EH (cell line): Measurements from ENCODE around the gene RBMS3.

Experiments used
- DNase-seq: peaks from one replicate; pipeline ENCODE4 v3.0.0-alpha.2; 2015; ENCODE audit warnings: low read depth

RBMS3 gene

DNA sequence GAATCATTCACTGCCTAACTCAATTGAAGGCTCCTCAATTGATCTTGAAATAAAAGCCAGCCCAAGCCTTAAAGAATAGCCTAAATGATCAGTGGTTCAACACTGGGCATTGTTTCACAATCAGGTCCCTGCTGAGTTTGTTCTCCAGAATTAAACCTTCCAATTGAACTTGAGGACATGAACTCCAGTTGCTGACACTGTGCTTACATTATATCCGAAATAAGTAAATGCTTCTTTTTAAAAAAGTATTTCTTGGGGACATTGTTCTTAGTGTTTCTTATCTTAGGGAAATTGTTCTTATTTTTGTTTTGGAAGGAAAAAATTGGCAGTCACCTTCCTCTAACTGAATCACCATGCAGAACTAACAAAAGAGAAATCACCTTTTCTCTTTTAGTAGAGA, 450.2 kb downstream of the RBMS3 start:
- no peak for DNase-seq

DNA sequence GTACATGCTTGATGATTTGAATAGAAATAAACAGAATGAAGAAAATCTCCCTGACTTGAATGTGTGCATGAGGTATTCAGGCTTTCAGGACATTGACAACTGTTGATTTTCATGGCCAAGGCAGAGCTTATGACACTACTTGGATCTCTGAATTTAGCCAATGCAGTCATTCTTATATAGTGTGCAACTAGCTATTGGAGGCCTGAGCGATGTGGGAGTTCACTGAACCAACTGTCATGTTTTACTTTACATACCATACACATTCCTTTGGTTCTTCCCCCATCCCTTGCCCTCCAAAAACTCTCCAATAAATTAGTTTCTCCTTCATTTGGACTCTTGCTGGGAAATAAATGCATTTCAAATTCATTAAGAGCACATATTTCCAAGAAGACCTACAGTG, 460.4 kb downstream of the RBMS3 start:
- DNase-seq = peak; percentile 26

DNA sequence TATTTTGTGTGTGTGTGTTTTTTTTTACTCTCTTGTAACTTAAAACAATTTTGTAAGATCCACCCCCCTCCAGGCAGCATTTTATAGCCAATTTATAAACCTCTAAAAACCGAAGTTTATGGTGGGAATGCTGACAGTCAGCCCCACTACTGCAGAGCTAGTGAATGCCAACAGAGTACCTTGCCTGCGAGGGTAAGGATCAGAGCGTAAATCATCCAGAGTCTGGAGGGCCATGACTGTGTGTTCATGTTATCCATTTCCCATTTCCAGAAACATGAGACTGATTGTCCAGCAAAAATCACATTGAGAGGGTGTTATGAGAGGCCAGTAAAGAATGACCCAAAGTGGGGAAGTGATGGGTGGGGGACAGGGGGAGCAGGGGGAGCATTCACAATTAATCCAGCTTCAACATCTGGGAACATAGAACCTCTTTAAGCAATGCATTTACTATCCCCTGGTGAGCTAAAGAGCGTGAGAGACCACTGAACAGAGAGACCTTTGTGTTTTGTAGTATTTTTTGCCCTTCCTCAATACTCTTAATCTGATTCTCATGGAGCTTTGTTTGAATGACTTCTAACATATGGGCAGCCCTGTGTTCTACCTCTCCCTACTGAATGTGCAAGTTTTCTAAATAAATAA, 464.5 kb downstream of the RBMS3 start:
- DNase-seq = no peak

DNA sequence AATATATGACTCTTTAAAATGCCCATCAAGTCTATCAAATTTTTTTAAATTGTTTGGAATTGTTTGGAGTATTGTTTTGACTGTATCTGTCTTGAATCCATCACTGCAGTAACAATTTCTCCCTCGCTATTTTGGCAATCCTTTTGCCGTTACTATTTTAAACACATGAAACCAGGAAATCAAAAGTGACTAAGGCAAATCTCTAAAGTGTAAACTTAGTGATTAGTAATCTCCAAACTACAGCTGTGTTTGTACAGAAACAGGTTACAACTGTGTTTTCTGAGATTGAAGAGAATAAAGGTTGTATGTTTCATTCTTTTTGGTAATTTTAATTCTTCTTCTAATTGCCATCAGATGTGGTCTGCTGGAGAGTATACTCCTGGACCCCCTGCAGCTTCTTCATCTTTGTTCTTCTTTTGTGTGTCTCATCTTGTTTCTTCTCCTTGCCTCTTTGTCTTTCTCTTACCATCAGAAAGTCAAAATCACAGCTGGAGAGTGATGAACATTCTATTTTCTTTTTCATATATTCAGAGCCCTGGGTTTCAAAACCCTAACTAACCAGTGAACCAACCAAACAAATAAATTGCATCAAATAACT, 465.4 kb downstream of the RBMS3 start:
- no peak for DNase-seq

DNA sequence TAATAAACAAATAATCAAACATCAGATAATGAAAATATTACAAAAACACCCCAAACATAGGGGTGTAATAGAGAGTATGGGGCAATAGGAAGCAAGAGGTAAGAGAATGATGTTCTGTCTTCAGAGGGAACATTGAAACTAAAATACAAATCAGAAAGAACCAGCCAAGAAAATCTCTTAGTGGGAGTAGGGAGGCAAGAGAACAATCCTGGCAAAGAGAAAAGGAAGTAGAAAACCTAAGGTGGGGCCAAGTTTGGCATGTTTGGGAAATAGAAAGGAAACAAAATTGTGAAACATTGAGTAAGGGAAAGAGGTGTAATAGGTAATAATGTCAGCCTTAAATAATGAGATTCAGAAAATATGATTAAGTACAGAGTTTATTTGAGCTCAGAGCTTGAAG, 467.1 kb downstream of the RBMS3 start:
- DNase-seq = no peak

DNA sequence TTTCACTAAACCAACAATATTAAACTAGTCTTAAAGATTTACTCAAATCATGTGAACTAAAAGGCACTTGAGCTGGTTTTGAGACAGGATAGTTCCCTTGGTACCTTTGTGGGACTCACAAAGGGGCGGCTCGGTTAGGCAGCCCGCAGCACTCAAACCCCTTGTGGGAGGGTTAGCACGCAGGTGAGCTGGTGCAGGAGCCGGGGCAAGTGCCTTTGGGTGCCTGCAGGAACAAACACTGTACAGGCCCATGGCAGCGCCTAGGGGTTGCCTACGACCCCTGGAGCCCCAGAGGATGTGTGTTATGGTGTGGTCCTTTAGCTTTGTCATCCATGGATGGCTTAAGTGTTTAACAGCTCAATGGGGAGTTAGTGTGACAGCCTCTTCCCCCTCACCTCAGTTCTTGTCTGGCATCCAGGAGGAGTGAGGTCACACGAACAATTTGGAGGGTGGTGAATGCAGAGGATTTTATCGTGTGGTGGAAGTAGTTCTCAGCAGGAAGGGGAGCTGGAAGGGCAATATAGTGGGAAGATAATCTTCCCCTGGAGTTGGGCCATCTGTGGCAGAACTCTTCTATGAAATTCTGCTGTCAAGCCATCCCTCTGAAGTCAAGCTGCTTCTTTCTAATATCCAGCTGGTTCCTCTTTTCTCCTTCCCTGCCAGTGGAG, 470.9 kb downstream of the RBMS3 start:
- DNase-seq = no peak

DNA sequence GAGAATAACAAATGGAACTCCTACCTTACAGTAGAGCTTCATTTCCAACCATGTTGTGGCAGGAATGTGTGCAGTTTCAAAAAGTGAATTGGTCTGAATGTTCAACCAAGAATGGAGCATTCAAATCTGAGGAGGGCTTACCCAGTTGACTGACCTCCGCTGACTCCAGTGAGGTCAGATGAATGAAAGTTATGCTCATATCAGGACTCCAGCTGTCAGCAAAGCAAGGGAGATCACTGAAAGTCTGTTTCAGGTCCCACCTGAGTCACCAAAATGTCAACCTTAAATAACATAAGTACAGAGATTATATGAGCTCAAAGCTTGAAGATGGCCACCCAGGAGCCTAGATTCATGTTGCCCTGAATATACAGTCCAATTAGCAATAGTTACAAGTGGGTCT, 473.5 kb downstream of the RBMS3 start:
- DNase-seq = no peak

DNA sequence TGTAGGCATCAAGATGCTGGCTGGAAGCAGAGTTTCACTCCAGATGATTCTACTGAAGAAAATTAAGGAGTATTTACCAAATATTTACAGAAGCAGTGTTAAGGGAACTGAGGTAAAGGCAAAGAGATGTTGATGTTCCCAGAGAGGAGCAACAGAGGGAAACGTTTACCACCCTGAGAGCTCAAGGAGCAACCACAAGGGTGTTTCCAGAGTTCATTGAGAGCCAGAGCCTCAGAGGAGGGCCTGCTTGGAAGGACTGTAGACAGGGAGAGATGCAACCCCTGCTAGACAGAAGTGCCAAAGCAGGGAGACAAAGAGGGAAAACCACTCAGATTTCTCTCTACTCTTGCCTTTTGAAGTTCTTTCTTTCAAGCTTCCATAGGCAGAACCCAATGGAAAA, 474.5 kb downstream of the RBMS3 start:
- DNase-seq = no peak

DNA sequence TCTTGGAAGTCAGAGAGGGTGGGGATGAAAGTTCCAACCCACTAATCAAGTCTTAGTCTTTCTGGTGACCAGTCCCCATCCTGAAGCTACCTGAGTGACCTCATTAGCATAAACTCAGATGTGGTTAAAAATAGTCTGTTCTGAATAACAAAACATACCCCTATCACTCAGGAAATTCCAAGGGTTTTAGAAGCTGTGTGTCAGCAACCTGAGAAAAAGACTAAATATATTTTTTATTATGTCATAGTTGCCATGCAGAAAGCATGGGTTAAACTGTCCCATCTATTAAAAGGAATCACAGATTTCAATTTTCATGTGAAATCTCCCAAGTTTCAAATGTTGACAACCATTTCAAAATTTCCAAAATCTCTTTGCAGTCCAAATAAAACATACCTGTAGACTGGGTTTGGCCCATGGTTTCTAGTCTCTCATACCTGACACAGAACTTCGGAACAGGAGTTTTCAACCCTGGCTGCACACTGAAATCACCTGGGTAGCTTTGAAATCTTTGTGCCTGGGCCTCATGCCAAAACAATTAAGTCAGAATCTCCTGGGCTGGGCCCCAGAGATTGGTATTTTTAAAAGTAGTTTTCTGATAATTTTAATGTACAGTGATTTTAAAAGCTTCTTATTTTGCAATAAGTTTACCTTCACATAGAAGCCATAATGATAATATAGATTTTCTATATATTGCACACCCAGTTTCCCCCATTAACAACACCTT, 476.3 kb downstream of the RBMS3 start:
- peak; percentile 57 for DNase-seq

DNA sequence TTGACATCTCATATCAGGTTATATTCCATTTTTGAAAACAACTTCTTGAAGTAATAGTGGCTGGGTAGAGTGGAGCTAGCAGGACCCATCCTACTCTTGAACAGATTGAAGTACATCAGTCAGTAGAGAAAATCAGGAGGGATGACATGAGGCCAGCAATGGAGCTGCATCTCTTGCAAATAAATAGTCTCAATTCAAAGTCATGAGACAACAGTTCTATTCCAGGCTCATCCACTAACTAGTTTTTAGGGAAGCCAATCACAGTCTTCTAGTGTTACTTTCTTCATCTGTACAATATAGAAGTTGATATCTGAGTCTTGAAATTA, 477.2 kb downstream of the RBMS3 start:
- no peak for DNase-seq

DNA sequence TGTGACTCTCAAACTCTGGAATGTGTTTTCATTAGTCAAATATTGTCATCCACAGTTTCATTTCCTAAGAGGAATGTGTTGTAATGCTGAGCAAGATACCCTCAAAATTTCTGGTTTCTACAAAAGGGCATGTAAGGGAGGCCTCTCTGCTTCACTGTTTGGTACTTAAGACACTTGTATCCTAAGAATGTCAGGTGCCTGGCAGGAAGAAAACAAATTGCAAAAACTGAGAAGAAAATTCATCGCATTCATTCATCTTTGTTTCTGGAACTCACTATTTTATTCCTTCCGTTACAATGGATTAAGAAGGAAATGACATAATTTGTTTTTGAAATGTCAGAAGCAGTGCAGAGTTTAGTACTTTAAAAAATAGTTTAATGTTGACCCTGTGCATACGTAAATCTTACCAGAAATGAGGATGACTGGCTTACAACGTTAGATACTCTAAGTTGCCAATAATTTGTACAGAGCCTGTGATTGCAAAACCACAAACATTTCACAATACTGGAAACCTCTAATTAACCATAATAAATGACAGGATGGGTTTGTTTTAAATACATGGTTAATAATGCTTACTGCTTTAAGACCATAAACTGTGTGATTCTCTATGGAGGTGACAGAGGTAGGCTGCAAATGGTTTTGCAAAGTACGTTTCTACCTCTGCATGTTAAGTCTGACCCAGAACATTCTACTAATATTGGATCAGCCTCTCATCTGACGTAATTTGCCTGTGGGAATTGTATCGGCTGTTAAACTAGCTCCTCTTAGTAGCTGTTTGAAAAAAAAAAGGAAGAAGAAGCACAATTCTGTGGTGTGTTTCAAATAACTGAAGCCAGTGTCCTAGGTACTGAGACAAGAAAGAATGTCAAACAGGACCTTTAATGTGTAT, 477.8 kb downstream of the RBMS3 start:
- DNase-seq = peak; percentile 87

DNA sequence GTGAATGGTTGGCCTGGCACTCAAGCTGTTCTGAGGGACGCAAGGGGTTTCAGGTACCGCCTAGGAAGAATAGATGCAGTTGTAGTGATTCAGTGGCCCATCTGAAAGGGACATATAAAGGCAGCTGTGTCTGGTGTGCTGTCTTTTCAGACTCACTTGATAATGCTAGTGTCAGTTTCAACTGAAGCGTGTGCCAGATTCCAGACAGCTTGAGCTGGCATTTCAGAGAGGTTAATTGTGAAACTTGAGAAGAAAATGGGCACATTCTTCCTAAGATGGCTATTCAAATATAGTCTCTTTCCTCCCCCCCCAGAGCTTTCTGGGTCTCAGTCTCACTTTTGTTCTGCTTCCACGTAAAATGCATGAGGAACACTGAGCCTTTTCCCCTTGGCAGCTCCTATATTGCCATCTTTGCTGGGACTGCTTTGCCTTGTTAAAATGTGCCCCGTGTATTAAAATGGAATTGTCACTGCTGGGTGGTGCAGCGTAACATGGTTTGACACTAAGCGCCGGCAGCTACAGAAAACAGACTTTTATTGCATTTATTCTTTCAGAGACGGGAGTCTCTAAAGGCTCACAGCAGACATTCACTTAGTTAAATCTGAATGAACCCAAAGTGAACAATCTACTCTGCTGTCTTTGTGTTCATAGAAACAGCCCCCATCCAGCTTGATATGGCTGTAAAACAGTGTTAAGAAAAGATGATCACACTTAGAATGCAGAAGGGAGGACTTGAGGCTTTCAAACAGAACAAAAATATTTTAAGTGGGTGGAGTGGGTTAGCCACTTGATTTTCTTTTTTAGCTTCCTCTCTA, 478.7 kb downstream of the RBMS3 start:
- DNase-seq = peak; percentile 54

DNA sequence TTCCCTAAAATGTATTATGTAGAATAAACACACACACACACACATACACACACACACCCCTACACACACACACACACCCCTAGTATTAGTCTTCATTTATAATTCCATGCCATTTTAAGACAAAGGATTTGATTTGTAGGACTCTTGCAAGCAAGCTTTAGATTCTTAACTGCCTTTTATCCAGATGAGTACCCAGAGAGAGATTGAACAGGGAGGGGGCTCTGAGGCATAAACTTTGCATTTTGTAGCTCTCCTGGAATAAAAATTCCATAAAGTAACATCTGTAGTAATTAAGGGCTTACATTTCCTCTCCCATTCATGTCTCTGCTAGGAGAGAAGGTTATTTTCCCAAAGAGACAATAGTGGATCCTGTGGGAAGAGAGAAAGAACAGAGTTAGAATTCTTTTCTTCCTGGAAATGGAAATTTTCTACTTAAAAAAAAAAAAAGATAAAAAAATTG, 479.4 kb downstream of the RBMS3 start:
- no peak for DNase-seq

DNA sequence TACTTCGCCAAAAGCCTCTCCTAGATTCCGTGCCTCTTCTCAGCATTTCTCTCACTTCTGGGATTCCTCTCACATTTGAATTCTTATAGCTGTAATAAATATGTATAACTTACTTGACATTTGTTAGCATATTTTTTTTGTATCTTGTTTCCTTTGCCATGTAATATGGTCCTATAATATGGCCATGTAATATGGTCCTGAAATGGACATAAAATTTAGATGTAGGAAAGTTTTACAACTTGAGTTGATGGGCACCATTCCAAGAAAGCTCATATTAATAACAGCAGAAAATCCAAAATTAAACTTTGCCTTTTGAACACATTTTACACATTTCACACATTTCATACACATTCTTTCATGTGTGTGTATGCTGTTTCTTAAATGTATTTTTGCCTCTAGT, 480.6 kb downstream of the RBMS3 start:
- no peak for DNase-seq

DNA sequence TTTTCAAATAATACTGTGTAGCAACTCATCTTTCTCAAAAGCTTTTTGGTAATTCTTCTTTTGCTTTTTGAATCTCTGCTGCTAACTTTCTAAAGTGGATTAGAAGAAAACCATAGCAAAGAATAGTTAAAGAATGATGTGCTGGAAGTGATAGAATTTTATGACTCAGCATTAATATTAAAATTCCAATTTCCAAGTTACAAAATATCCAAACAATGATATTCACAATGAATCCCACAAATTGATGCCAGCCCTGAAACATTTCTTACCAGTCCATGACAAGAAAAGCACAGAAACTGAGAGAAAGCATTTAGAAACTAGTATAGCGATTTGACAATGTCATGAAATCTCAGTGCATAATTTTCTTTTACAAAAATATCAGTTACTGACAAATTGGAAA, 482.2 kb downstream of the RBMS3 start:
- peak; percentile 12 for DNase-seq

DNA sequence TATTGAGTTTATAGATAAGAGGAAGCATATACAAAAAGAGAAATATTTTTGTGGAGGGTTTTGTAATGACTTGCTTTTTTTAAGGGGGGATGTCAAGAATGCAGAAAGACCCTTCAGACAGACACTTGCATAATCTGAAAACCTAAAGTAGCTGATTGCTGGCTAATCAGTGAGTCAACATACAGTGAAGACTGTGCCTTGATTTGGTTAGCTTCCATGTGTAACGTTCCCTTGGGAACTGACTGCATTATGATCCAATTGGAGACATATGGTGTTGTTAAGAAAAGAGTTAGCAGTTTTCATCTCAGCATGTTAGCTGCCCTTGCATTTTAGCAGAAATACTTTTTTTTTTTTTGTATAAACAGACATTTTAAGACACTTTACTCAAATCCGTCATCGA, 483.2 kb downstream of the RBMS3 start:
- DNase-seq = peak; percentile 62

DNA sequence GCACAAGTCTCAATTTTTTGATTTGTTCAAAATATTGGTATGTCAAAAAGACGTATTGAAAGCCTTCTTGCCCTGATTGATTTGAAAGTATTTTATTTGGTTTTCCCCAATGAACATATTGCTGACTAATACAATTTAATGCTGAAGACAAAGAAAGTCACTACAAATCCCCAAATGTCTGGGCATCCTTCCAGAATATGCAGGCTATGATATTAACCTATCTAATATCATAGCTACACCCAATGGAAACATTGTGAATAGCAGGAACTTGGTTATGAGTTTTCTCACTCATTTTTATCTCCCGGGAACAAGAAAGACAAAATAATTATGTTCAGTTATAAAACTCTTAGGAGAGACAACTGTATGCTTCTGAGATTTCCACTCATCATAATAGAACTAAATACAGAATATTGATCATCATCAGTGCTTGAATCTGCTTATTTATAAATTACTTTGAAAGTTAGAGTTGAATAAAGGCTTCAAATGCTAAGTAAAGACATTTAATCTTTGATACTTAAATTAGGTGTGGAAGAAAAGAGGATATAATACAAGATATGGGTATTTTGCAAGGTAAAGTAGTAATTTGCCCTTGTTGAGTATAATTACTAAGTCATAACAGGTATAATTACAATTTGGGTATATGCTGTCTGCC, 483.9 kb downstream of the RBMS3 start:
- peak; percentile 81 for DNase-seq

DNA sequence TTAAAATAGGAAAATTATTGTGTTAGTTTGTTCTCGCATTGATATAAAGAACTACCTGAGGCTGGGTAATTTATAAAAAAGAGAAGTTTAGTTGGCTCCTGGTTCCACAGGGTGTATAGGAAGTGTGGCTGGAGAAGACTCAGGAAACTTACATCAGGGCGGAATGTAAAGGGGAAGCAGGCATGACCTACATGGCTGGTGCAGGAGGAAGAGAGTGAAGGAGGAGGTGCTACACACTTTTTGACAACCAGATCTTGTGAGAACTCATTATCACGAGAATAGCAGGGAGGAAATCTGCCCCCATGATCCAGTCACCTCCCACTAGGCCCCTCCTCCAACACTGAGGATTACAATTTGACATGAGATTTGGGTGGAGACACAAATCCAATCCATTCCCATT, 490.7 kb downstream of the RBMS3 start:
- no peak for DNase-seq

DNA sequence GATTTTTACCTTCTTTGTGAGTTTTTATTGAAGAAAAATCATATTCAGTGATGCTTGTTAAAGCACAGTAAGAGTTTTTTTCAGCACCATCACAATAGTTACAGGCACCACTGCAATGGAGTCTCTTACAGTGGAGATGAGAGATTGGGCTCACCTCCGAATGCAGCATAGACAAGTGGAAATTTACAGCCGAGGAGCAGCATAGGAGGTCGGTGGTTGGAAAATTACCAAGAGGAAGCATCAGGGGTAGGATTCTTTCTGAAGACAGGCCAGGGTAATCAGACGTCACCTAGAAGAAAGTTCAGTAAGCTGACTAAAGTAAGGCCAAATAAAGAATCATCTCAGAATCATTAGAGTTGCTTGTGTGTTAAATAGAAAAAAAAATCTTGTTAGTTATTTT, 491.6 kb downstream of the RBMS3 start:
- DNase-seq = no peak

DNA sequence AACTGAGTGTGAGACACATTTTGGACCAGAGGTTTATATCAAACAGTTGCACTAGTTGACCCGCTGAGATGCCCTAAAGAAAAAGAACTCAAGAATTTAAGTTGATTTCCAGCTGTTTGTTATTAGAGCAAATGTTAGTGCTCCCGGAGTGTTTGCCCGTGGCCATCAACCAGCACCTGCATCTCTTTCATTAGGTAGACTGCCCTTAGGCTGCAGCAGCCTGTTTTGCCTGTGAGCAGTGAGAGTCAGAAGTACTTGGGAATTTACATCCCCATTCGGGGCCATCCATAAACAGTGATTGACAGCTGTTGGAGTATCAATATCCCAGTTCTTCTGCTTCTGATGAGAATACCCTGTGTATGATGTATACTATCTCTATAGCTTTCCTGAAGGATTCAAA, 492.6 kb downstream of the RBMS3 start:
- DNase-seq = no peak

DNA sequence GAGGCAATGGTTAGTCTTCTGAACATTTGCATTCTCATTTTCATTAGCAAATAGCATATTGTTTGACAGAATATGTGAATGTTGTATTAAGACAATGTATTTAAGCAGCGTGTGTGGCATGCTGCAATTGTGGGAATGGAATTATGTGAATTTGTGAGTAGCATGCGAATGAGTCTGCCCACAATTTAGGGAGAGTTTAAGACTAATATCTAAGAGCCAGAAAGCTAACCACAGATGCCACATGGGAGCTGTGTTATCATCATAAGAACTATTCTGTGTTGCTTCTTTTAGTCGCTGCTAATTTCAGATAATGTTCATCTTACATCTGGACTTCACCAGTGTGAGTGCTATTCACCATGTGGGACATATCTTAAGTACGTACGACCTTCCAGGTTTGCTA, 494.5 kb downstream of the RBMS3 start:
- DNase-seq = peak; percentile 22
